NCI-H1417 treated with DMSO at 0.1 percent for 48 hours (cell line): Measurements from ENCODE around the gene VWA8.
"Not testable (repeated sequence)": the region's sequence is repeated elsewhere in the genome, so short reads cannot be mapped to it uniquely, and the experiment has no call there.

Experiments used
- DNase-seq: peaks from one replicate; lab custom pipeline; 2025; lab: John Stamatoyannopoulos, UW

Gene VWA8

GRCh38 chr13:41557719-41558118 lies 403.2 kb downstream of the VWA8 start:
- no peak for DNase-seq

GRCh38 chr13:41554626-41555386 lies 406.1 kb downstream of the VWA8 start:
- no peak for DNase-seq

DNA sequence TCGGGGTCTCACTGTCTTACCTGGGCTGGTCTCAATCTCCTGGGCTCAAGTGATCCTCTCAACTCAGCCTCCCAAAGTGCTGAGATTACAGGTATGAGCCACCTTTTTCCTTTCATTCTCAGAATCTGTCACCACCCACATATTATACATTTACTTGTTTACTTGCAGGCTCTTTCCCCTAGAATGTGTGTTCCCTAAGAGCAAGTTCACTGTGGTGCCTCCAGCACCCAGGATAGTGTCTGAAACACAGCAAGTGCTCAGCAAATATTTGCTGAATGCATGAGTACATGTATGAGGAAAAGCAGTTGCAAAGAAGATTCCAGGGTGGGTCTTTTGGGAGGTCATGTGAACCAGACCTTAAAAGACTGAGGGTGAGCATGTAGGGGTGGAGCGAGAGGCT lies 406.7 kb downstream of the VWA8 start:
- no peak for DNase-seq

DNA sequence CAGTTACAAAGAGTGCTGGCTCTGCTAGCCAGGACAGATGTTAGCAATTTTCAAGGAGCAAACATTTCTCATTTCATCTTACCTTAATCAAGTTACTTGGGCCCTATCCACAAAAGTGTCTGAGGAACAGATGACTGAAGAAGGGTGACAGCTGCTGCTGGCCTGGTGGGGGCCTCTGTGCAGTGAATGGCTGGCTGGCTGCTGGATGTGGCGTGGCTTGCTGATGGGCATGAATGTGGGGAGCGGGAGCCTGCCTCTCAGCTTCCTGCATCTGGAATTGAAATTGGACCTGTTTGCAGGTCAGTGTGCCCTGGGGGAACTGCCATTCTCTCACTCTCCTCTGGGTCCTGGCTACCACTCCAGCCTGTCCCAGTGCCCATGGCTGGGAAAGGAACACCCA lies 408.9 kb downstream of the VWA8 start:
- DNase-seq = no peak

DNA sequence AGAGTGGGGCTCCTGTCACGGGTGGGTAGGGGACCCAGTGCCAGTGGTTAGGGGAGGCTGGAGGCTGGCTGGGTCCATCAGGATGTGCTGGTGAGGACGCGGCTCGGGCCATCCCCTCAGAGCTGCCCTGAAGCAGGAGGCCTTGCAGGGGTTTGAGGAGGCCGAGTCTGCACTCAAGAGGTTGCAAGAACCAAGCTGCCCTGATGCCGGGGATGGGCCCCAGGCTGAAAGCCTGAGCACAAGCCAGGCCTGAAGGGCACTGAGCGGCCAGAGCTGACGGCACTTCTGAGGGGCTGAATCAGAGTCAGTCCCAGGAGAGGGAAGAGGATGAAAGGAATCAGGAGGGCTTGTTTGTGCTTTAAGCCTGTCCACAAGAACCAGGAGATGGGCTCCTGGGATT lies 410.6 kb downstream of the VWA8 start:
- no peak for DNase-seq

DNA sequence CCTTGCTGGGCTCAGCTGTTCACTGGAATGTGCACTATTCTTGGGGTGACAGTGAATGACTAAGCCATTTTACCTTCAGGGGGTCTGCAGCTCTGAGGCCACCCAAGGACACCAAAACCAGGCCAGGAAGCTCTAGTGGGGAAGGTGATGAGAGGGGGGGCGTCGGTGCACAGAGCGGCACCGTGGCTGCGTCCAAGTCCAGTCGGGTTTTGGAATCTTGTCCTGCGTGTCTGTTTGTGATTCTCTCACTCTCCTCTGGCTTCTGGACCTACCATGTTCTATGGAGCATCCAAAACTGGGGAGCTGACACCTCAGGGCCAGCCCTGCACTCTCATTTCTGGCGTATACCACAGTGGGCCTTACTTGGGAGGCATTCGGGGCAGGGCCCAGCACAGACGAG lies 411.4 kb downstream of the VWA8 start:
- no peak for DNase-seq

DNA sequence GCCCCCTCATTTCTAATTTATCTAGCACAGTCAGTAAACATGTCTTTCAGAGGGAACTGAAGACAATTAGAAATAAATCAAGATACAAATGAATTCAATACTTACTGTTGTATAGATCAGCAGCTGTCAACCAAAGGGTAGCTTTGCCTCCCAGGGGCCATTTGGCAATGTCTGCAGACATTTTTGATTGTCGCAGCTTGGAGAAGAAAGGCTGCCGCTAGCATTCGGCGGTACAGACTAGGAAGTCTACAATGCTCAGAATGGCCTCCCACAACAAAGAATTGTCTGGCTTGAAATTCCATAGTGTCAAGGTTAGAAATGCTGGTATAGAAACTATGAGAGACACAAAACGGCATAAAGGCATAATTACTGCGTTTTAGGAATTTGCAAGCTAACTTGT lies 412.0 kb downstream of the VWA8 start:
- no peak for DNase-seq

DNA sequence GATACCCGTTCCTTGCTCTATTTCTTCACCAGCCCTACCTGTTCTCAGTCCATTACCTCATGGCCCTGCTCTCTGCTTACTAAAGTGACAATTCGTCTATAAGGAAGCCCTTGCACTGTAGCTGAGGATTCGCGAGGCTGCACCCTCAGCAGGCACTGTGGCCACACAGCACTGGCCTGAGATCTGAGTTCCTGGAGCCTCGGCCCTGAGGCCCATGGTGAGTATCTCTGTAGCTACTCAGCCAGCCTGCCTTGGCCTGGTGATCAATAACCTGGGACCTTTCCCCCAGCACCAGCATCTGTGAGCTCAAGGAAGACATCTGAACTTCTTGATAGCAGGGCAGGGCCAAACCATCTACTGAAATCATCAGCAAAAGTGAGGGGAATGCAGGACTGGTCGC lies 412.9 kb downstream of the VWA8 start:
- DNase-seq = no peak

- DNase-seq = no peak
These were observed 413.5 kb downstream of the VWA8 start for GRCh38 chr13:41547251-41548000.

DNA sequence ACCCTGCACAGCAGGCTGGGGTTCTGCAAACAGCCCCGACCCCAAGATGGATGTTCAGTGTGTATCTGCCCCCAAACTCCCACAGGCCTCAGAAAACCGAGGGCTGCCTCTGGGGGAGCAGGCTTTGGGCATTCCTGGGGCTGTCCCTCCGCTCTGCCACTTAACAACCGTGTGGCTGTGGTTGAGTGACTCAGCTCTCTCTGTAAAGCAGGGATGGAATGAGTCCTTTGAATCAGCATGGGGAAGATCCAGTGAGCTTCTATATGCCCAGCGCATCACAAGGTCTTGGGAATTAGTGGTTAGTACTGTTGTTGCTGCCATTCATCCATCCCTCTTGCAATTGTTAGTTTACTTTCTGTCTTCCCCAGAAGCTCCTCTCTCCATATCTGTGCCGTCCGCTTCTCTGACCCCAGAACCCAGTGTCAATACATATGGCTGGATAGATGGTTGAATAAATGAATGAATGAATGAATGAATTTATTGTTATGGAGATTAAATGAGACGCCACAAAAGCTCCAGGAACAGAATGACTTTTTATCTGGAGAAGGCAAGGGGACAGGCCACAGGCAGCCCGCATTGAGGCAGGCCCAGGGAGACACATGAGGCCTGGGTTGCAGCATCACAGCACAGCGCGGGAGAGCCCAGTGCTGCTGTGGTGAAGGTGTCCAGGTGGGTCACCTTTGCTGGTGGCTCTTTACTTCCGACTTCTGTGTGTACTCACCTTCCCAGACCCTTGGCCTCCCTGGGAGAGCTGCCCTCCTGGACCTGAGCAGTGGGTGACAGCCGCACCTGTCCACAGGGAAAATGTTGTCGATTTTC lies 414.3 kb downstream of the VWA8 start:
- no peak for DNase-seq

DNA sequence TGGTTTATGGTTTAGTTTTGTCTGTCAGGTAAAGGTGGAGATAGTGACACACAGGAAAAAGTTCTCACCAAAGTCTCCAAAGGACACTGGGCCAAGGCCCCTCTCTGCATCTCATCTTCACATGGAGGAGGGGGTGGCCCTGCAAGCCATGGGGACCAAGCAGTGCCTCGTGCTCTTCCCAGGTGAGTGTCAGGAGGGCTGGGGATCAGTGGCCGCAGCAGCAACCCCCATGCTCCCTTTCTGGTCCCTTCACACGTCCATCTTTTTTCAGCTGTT lies 415.5 kb downstream of the VWA8 start:
- no peak for DNase-seq

DNA sequence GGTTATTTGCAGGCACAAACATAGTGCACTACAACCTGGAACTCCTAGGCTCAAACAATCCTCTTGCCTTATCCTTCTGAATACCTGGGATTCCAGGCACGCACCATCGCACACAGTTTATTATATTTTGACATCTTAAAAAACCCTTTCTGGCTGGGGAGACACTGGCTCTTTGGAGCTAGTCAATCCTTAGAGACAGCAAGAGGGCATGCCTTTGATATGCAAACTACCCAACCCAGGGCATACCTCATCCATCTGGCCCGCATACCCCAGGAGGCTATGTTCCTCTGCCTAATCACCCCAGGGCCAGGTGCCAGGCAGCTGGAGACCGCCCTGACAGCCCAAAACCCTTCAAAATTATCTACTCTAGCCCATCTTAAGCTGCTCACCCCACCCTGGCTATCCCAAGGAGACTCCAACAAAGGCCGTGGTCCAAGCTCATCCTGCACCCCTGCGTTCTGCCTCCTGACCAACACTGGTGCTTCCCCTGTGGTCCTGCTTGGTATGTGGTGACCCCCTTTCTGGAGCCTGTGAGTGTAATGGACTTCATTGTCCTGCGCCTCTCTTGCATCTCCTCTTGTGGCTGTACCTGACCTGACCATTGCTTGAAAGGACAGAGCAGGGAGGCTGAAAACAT lies 417.1 kb downstream of the VWA8 start:
- DNase-seq = no peak

GRCh38 chr13:41542799-41543198 lies 418.1 kb downstream of the VWA8 start:
- DNase-seq = not testable (repeated sequence)

- DNase-seq = no peak
These were observed 418.6 kb downstream of the VWA8 start for GRCh38 chr13:41542281-41542680.

DNA sequence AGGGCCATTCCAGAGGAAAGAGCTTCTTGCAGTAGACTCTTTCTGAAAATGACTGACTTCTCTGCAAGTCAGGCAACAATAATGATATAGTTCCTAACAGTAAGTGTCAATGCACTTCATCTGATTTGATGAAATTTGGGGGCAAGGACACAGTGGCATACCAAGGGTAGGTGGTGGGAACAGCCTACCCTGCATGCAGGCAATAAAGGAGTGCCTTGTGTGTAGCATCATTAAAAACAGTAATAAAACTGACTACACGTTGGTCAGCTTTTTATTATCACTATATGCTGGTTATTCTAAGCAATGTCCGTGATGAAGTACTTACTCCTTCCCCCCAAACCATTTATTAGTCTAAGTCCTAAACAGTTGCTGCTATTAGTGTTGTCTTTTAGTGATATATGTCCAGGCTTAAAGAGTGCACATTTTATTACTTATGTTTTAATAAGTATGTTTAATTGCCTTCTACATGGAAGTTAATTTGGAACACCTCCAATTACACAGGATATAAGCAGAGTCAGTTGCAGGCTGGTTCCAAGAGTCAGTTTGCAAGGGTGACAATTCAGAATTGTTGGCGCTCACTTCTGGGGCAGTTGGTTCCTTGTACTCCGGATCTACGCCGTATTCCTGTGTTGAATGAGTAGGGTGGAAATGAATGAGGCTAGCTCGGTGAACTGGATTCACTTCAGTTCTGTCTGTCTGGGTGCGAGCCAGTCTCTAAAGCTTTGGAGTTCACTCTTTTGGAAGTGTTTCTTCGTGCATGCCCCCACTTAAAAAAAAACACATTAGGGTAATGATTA lies 419.6 kb downstream of the VWA8 start:
- DNase-seq = no peak

DNA sequence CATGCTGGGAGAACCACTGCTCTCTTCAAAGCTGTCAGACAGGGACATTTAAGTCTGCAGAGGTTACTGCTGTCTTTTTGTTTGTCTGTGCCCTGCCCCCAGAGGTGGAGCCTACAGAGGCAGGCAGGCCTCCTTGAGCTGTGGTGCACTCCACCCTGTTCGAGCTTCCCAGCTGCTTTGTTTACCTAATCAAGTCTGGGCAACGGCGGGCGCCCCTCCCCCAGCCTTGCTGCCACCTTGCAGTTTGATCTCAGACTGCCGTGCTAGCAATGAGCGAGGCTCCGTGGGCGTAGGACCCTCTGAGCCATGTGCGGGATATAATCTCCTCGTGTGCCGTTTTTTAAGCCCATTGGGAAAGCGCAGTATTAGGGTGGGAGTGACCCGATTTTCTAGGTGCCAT lies 420.7 kb downstream of the VWA8 start:
- DNase-seq = not testable (repeated sequence)

DNA sequence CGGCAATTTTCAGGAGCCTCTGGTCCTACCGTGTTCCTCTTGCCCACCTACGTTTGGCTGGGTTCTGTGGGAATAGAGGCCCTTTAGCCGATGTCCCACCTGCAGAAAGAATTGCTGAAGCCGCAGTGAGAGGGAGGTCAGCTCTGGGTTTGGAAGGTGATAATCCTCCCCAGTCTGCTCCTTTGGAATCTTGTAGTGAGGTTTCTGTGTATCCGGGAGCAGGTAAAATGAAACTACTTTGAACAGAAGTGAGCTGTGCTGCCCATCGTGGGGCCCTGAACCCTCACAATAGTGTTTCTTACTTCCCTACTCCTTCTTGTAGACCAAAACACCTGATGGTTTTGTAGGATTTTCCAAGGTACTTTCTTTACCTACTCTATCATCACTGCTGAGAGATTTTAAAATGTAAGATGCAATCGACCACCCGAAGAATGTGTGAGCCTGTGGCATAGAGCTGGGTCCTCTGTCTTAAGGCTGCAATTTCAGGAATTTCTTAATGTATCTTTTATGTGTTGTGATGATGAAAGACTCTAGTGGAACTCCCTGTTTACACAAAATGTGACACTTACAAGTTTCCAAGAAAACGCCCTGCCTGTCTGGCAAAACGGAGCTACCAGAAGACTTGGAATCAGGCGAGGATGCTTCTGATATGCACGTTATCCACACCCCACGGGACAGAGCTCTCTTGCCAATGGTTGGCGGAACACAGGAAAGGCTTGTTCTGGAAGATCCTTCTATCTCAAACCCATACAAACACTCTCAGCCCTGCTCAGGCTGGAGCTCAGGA lies 427.4 kb downstream of the VWA8 start:
- DNase-seq = no peak

DNA sequence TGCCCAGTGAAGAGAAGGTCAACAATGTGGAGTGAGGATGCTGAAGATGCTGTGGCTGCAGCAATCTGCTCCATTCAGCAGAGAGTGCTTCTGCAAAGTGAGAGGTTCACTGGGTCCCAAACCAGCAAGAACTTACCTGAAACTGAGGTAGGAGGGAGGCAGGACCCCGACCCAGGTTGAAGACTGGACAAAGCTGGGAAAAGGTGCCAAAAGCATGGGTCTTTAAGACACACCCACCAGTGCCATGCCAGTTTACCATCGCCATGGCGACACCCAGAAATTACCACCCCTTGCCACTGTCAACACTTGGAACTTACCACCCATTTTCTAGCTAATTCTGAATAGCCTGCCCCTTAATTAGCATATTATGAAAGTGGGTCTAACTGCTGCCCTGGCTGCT lies 432.9 kb downstream of the VWA8 start:
- DNase-seq = no peak

- DNase-seq = no peak
These were observed 440.0 kb downstream of the VWA8 start for GRCh38 chr13:41520660-41521630.
